Coronary artery (tissue), 2 donors: ENCODE data around the gene NET1.

Source experiments
- DNase-seq: peaks from one replicate; pipeline ENCODE4 v3.0.0-alpha.2; 2017; ENCODE audit warnings: low spot score
- H3K27ac ChIP-seq, 2 donors: fragments of 200-600 bp; sonication (generic); one replicate each; pipeline ENCODE4 v1.5.1; 2016 to 2019
- H3K4me3 ChIP-seq: fragments of 200-600 bp; sonication (generic); 2 replicates; pipeline ENCODE4 v1.5.1; 2016; ENCODE audit warnings: mild to moderate bottlenecking, moderate library complexity
- TF ChIP-seq, protein P1 (sequence below): fragments of 200-600 bp; sonication (generic); IDR thresholded peaks from one replicate; pipeline ENCODE4 v1.5.1; 2019; ENCODE audit warnings: antibody characterized with exemption

The NET1 gene

DNA sequence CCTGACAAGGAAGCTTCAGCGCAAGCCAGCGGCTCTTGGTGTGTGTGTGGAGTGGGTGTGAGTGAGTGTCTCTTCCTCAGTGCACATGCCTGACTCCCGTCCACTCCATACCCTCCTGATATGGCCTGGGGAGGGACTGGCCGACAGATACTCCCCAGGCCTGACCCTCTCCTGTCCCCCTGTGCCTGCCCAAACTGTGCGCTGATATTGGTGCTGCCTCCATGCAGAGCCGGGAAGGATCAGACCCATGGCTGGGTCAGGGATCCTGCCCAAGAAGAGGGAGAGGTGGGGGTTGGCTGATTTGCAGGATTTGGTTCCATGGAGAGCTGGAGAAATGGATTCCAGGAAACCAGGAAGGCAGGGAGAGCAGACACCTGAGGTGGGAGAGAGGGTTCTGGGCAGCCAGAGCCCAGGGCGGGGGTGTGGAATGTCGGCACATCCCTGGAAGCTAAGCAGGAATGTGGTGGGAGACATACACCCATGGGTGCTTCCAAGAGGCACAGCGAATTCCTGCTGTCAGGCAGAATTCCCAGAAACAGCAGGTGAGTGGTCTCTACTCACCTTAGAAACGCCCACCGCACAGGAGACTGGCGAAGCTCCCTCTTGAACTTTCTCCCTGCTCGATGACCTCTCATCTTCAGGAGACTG lies 80.7 kb downstream of the NET1 start:
- no peak for DNase-seq
- TF ChIP-seq, protein P1, sequence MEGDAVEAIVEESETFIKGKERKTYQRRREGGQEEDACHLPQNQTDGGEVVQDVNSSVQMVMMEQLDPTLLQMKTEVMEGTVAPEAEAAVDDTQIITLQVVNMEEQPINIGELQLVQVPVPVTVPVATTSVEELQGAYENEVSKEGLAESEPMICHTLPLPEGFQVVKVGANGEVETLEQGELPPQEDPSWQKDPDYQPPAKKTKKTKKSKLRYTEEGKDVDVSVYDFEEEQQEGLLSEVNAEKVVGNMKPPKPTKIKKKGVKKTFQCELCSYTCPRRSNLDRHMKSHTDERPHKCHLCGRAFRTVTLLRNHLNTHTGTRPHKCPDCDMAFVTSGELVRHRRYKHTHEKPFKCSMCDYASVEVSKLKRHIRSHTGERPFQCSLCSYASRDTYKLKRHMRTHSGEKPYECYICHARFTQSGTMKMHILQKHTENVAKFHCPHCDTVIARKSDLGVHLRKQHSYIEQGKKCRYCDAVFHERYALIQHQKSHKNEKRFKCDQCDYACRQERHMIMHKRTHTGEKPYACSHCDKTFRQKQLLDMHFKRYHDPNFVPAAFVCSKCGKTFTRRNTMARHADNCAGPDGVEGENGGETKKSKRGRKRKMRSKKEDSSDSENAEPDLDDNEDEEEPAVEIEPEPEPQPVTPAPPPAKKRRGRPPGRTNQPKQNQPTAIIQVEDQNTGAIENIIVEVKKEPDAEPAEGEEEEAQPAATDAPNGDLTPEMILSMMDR = no peak
- H3K4me3 ChIP-seq = no peak overlapping the region
- no peak overlapping the region for H3K27ac ChIP-seq

DNA sequence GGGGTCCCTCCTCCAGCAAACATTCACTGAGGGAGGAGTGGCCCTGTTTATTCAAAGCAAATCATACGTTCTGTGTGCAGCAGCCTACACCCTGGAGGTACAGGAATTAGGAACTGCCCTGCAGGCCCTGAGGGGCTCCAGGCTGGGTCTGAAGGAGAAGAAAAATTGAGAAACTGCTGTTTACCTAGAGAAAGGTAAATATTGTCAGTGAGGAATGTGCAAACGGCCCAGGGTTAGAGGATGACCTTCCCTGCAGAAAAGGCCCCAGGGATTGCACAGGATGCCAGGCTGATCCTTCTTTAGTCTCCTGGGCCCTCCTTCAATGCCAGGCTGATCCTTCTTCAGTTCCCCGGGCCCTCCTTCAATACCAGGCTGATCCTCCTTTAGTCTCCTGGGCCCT lies 81.3 kb downstream of the NET1 start:
- H3K27ac ChIP-seq = no peak overlapping the region
- TF ChIP-seq, protein P1 = no peak
- no peak for DNase-seq
- no peak overlapping the region for H3K4me3 ChIP-seq

- no peak for DNase-seq
- Histone ChIP-seq H3K27ac (no peak overlapping the region), H3K4me3 (no peak overlapping the region)
- TF ChIP-seq, protein P1 = no peak
These were observed 82.3 kb downstream of the NET1 start for GRCh38 chr10:5494611-5495010.

DNA sequence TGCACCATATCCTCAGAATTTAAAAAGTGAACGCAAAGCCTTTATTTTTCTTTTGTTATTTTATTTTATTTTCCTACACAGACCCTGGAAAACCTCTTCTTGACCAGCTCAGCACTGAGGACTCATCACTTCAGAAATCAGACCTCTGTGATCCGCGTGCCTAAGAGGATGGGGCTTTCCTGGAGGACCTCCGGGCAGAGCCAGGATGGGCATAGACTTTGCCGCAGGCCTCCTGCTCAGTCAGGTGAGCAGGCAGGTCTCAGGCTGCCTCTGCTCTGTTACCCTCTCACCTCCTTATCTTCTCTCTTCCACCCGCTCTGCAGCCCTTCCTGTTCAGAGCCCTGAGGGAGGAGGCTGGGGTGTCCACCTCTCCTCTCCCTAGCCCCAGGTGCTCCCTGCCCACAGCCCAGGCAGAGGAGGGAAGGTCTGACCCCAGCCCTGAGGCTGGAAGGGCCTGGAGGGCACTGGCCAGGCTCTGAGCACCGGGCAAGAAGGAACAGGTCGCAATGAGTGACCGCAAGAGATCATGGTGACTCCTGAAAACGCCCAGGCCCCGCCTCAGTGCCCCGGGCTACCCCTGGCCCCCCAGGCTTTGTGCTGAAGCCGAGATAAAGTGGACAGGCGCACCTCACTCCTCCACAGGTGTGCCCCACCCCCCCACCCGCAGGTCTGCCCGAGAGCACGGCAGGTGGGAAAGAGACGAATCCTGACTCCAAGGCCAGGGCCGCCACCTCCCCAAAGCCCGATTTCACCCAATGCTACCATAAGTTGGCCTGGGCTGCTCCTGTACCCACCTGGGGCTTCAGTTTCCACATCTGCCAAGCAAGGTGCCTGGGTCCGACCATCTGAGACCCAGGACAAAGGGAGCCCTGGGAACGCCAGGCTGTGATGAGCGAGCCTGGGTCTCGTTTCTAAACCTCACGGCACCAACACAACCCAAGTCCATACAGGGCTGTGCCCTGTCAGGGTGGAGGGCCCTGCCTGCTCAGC lies 84.2 kb downstream of the NET1 start:
- TF ChIP-seq, protein P1 = no peak
- no peak overlapping the region for H3K27ac ChIP-seq
- peak; percentile 50 for DNase-seq
- H3K4me3 ChIP-seq = no peak overlapping the region

DNA sequence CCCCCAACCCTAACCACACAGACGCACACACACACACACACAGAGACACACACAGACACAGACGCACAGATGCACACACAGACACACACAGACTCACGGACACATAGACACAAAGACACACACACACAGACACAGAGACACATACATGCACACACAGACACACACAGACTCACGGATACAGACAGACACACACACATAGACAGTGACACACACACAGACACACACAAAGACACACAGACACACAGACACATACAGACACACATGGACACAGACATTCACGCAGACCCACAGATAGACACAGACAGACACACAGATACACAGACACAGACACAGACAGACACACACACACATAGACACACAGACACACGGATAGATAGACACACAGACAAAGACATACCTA lies 84.9 kb downstream of the NET1 start:
- peak; percentile 28 for DNase-seq
- Histone ChIP-seq H3K4me3 (no peak overlapping the region), H3K27ac (no peak overlapping the region)
- TF ChIP-seq, protein P1 = no peak

DNA sequence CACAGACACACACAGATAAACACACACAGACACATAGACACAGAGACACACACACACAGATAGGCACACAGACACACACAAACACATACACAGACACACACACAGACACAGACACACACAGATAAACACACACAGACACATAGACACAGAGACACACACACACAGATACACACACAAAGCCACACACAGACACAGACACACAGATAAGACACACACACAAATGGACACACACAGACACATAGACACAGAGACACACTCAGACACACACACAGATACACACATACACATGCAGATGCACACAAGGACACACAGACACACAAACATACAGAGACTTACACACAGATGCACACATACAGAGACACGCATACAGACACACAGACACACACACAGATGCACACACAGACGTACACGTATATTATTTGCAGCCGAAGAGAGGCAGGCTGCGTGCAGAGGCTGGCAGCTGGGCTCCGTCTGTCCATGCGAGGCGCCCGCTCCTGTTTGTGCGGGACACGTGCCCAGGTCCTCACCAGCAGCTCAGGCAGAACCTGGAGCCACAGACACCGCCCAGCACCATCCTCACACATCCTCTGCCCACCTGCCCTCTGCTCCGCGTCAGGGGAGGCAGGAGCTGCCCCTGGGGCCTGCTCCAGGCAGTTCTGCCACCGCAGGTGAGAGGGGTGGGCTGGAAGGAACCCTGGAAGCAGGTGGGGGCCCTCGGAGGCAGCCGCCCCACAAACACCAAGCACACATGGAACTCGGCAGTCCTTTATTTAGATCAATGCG lies 85.8 kb downstream of the NET1 start:
- no peak overlapping the region for H3K4me3 ChIP-seq
- TF ChIP-seq, protein P1 = no peak

More for the DNA sequence above, 85.8 kb downstream of the NET1 start:
- peak; percentile 54 for DNase-seq
- H3K27ac ChIP-seq = no peak overlapping the region
